Stimulated activated CD4-positive, alpha-beta T cell treated with anti-CD3 and anti-CD28 coated beads, Interleukin-2, amount 100 ng/mL, for 48 hours (primary cell): ENCODE results near the gene GALE.
A peak's percentile ranks its signal among the peaks of the same experiment; 100 is the strongest.
"Not testable (repeated sequence)": the region's sequence is repeated elsewhere in the genome, so short reads cannot be mapped to it uniquely, and the experiment has no call there.

ENCODE experiments used
- DNase-seq, 2 donors: peaks; one replicate each; pipeline ENCODE4 v3.0.0-alpha.2; 2020

The GALE gene

DNA sequence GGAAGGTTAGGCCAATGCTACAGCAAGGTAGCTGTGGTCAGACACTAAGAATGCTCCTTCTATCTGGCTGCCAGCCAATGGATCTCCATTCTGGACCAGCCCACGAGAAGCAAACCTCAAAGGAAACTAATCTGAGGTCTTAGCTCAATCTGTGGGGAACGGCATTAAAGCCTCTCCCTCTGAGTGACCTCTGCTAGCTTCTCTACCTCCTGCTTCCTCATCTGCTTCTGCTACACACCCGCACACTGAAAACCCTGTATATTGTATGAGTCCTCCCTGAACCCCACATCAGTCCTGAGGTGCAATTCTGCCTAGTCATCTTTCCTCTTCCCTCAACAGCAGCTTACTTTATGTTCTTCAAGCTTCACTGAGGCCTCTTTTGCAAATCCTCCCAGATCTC, 6.9 kb upstream of the GALE start:
- DNase-seq, result no peak

GRCh38 chr1:23806280-23806679, 5.7 kb upstream of the GALE start:
- no peak for DNase-seq

DNA sequence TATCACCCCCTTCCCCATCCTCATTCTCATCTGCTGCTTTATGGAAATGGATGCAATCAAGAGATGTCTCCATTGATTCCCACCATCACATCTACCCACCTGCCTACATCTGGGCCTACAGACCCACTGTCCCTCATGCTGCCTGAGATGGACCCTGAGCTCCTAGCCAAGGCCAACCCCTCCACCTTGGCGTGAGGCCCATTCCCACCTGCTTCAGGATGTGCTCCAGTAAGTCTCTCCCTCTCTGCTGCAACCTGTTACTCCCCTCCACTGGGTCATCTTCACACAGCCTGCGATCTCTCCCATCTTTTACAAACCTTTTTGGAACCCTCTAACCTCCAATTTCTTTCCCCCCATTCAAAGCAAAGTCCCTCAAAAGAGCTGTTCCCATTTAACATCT, 4.5 kb upstream of the GALE start:
- DNase-seq, result no peak

DNA sequence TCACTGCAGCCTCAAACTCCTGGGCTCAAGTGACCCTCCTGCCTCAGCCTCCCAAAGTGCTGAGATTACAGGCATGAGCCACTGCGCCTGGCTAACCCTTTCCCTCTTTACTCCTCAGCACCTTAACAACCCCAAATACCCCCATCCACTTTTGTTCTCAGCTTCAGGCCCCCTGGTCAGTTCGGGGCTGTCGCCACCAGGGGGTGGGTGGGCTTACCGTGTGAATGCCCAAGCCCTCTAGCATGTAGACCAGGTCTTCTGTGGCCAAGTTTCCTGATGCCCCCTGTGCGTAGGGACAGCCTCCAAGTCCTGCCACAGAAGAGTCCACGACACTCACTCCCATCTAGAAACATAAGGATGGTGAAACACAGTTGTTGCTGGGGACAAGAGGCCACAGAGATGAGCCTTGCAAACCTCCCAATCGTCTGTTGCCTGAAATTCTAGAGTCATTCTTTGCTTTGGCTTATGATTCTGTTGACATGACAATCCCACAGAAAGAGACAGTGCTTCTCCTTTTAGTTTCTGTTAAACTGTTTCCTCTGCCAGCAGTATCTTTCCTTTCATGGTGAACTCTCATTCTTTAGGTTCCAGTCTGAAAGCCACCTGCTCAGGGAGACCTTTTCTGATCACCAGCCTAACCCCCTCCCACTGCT, 3.8 kb upstream of the GALE start:
- DNase-seq, result no peak

GRCh38 chr1:23803674-23804073, 3.1 kb upstream of the GALE start:
- no peak for DNase-seq

GRCh38 chr1:23802809-23803342, 2.3 kb upstream of the GALE start:
- not testable (repeated sequence) for DNase-seq

GRCh38 chr1:23801876-23802275, 1.3 kb upstream of the GALE start:
- DNase-seq, result no peak

GRCh38 chr1:23801338-23801748, 789 bp upstream of the GALE start:
- no peak for DNase-seq

DNA sequence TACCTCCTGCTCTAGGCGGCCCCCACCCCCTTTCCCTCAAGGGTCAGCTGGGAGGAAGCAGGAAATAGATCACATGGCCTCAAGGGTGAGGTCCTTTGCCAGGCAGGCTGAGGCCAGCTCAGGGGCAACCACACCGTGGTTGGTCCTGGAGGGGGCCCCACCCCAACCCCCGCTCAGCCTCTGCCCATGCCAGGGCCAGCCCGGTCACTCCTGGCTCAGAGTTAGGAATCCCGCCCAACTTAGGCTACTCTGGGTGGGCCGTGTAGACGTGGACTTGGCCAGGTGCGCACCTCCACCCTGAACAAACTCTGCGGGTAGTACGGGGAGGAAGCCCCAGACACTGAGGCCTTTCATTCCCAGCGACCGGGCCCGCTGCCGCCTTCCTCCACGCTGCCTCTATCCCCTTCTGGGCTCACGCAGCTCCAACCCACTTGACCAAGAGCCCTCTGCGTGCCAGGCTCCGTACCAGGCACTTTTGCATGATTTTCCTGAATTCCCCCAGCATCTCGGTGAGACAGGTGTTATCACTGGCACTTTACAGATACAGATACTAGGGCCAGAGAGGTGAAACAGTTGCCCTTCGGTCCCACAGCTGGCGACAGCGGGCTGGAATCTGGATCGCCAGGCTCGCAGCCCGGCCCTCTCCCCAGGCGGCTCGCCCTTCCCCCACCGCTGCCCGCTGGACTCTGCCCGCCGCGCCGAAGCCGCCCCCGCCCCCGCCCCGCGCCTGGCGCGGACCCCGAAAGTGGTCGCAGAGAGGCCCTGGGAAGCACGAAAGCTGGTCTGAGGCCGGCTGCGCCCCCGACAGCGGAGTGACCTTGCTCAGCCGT, 769 bp downstream of the GALE start:
- DNase-seq, result peak; percentile 18 to 20

- DNase-seq, result no peak
Measured at GRCh38 chr1:23799255-23799569, 1.3 kb downstream of the GALE start.

DNA sequence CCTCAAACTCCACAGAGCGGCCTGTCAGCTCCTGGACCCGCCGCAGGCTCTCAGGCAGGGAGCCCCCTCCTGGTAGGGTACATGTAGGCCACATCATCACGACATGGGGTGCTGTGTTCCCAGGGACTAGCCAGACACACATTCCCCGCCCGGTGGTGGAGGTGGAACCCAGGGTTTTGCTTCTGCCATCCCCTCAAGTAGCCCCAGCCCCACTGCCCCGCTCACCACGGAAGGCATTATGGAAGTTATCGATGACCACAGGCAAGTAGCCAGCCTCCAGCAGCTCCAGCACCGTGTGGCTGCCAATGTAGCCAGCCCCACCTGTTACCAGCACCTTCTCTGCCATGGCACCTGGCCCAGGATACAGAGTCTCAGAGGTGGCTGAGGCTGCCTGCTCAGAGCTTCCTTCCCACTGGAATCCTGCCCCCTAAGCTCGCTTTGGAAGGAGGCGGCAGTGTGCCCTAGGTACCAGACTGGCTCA, 1.9 kb downstream of the GALE start:
- DNase-seq, result no peak

DNA sequence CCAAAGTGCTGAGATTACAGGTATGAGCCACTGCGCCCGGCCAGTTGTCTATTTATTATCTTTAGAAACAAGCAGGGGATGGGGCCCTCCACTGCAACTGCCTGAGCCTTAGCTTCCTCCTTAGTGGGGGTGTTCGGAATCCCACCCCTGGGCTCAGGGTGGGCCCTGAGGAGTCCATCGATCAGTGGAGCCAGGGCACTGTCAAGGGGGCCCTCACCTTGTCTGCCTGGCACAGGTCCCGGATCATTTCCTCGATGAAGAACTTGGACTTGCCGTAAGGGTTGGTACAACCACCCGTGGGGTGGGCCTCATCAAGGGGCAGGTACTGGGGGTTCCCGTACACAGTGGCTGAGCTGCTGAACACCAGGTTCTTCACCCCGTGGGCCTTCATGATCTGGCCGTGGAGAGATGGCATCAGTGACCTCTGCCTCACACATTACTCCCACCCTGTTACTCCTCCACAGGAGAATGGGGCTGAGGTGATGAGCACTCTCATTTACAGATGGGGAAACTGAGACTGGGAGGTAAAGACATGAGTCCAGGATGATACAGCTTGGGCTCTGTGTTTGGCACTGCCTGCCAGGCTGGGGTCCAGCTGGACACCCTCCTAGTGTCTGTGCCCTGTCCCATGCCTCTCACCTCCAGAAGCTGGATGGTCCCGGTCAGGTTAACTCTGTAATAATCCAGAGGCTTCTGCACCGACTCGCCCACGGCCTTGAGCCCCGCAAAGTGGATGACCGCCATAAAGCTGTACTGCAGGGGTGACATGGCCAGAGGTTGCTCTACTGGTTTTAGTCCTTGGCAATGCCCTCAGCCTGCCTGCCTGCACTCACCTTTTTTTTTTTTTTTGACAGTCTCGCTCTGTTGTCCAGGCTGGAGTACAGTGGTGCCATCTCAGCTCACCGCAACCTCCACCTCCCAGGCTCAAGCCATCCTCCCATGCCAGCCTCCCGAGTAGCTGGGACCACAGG, 2.8 kb downstream of the GALE start:
- DNase-seq, result no peak

- no peak for DNase-seq
Measured at GRCh38 chr1:23796466-23797271, 3.9 kb downstream of the GALE start.

GRCh38 chr1:23795676-23796465, 4.7 kb downstream of the GALE start:
- no peak for DNase-seq

- not testable (repeated sequence) for DNase-seq
Measured at GRCh38 chr1:23794732-23795182, 5.8 kb downstream of the GALE start.

DNA sequence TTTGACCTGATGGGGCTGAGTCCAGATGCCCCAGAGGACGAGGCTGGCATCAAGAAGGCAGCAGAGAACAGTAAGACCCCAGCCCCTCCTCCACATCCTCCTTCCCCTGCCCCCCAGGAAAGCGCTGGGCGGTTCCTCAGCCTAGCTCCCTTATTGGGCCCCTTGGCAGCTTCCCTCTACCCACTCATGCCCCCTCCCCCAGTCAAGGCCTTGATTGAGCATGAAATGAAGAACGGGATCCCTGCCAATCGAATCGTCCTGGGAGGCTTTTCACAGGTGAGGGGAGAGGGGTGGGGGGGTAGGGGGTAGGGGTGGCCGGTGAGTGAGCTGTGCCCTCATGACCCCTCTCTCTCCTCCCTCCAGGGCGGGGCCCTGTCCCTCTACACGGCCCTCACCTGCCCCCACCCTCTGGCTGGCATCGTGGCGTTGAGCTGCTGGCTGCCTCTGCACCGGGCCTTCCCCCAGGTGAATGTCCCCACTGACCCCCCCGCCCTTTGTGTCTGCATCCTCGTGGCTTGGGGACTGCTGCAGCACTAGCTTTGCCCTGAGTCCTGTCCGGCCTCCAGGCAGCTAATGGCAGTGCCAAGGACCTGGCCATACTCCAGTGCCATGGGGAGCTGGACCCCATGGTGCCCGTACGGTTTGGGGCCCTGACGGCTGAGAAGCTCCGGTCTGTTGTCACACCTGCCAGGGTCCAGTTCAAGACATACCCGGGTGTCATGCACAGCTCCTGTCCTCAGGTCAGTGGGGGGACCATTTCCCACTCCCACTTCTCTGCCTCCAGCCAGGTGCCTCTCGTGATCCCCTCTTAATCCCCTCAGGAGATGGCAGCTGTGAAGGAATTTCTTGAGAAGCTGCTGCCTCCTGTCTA, 6.5 kb downstream of the GALE start:
- no peak for DNase-seq

GRCh38 chr1:23793018-23793781, 7.4 kb downstream of the GALE start:
- DNase-seq, result no peak

DNA sequence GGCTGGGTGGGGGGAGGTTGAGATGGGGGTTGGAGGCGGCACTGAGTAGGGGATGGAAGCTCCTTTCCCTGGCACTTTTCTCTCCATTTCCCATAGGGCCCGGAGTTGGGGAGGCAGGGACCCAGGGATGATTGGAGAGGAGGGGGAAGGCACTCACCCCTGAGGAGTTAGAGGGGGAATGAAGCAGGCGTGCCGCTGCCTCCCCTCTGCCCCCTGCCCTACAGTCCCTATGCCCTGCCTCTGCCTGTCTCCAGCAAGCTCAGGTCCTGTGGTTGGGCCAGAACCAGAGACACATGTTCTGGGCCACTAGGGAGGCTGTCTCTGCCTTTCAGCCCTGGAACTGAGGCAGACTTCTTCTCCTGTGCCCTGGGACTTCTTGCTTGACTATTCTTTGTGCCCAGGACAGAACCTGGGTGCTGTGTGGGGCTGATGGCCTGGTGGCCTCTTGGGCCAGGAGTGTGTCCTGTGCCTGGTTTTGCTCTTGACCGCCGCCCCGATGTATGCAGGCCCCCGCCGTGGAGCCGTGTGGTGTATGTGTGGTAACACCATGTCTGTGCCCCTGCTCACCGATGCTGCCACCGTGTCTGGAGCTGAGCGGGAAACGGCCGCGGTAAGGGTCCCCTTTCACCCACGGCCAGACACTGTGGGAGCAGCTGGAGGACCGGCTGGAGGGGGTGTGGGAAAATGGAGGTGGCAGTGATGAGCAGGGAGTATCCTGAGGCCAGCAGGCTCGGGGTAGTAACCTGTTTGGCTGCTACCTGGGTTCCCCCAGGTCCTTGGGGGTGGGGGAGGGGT, 8.2 kb downstream of the GALE start:
- DNase-seq, result no peak
